GM12875 (cell line): ENCODE data around the gene ZNF19.

Experiments
- H3K4me3 ChIP-seq: one replicate; pipeline ENCODE4 v1.5.1; 2011; ENCODE audit warnings: low read depth, low read length, control low read depth
- CTCF ChIP-seq: IDR thresholded peaks from 2 replicates; pipeline ENCODE4 v1.5.1; 2011; ENCODE audit warnings: low read depth, mild to moderate bottlenecking, control low read depth, inconsistent platforms, low read length, moderate library complexity, borderline replicate concordance; ENCODE audit not compliant: insufficient read depth

The ZNF19 gene

GRCh38 chr16:71443714-71444113 lies 45.4 kb downstream of the ZNF19 start:
- no peak overlapping the region for H3K4me3 ChIP-seq
- no peak for TF ChIP-seq CTCF

DNA sequence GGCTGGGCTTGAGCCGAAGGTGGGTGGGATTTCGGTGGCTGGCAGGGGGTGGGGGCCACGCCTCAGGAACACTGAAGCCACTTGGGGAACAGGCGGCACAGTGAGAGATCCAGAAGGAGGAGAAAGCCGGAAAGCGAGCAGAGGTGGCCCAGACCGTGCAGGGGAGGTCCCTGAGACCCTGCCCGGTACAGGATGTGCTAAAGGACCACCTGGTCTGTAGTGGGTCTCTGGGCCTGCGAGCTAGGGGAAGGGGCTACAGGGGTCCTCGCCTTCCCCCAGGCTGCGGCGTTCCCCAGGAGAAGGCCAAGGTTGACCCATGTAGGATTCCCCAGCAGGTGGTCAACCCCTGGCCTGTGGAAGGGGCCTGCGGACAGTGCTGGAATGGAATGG lies 47.1 kb downstream of the ZNF19 start, which contains the start of gene TLE7:
Gene TLE7 (minus strand): TSS at position 4 of the 390 bp plus-strand sequence. CDS start 8,730 bp downstream, outside the sequence.
- no peak within 1 kb of the TSS for H3K4me3 ChIP-seq
- TF ChIP-seq CTCF, result no peak

DNA sequence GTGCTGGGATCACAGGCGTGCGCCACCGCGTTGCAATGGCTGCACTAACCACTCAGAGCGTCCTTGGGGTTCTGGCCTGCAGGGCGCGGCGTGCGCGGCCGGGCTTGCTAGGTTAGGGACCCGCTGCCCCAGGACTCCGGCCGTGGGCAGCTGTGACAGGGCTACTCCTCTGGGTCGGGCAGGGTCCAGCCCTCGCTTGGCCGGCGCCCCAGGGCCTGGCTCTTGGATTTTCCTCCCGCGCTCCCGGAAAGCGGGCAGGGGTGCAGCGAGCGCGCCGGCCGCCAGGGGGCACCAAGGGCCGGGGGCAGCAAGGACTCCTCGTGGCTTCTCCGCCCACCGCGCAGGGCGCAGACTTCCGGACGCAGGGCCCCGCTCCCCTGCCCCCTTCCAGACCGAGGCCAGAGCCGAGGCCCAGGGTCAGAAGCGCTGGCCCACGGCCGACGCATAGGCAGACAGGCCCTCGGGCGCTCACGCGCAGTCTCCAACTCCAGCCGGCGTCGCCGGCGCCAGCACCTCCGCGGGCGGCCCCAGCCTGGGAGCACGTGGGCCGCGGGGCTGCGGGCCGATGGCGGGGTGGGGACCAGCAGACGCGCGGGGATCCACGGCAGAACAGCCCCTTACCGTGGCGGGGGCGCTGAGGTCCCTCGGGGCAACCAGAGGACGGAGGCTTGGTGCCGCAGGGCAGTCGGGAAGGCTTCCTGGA lies 47.6 kb downstream of the ZNF19 start:
- no peak overlapping the region for H3K4me3 ChIP-seq
- TF ChIP-seq CTCF, result 0 out of 2 replicates have a peak, but pooled peaks have one; percentile 13

DNA sequence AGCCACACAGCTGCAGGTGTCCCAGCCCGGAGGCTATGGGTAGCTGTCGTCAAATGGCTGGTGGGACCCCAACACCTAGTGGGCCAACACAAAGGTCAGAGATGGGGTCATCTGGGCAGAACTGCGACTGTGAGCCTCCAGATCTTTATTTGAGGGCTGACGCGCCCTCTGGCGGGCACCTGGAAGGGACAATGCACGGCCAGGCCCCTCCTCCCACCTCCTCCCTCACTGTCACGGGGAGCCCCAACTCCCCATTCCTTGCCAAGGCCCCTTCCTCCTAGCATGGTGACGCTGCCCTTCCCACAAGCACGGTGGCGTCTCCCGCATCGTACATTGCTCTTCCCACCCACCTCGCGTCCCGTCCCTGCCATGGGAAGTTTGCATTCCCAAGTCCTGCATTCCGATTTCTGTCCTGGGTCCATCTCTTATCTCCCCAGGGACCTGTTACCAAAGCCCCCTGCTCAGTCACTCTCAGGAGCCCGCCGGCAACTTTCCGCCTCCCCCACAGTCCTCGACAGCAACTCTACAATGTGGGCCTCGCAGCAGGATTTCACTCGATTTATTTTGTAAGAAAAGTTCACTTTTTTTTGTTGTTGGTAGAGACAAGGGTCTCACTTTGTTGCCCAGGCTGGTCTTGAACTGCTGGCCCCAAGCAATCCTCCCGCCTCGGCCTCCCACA lies 48.3 kb downstream of the ZNF19 start:
- TF ChIP-seq CTCF, result peak; percentile 13; the same call in 1 of the 2 replicates
- H3K4me3 ChIP-seq, result no peak overlapping the region

GRCh38 chr16:71439523-71439922 lies 49.6 kb downstream of the ZNF19 start:
- no peak for TF ChIP-seq CTCF
- H3K4me3 ChIP-seq, result no peak overlapping the region

GRCh38 chr16:71436473-71436872 lies 52.7 kb downstream of the ZNF19 start:
- H3K4me3 ChIP-seq, result no peak overlapping the region
- no peak for TF ChIP-seq CTCF

DNA sequence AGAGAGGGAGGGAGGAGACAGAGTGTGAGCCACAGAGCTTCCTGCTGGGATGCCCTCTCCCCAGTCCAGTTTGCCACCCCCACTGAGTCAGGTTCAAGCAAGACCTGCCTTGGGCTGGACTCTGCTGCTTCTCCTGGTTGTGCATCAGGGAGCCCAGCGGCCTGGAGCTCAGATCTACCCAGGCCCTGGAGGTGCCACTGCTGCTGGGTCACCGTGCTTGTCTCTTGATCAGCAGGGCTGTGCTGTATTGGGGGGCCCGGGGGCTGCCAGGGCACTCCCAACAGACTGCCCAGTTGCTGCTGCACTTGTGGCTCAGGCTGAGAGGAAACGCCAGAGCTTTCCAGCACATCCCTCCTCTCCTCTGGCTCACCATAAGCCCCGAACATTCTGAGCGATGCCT lies 56.2 kb downstream of the ZNF19 start:
- TF ChIP-seq CTCF, result no peak
- H3K4me3 ChIP-seq, result no peak overlapping the region
